ENCODE measurements around the gene AR. TPM values are rescaled to one million over a fixed set of nuclear protein-coding genes. Genes with fewer than 3 reads are reported as not detected.

Gene AR
- total RNA-seq, 2 experiments from 2014 or later = 0.21 to 0.22 TPM

- intact Hi-C loops (cut with micrococcal nuclease) = no loop called here
- no peak overlapping the region for H3K27ac Mint-ChIP-seq
- peak overlapping the region; percentile 41 for H3K4me3 Mint-ChIP-seq
- no peaks in the 10 kb centered on the region for H3K9me3 Mint-ChIP-seq
- H3K4me1 Mint-ChIP-seq (ENCODE audit: low read depth) = peaks cover 5% of the 10 kb centered on the region
- POLR2A ChIA-PET = no interaction called here
- DNase-seq = no peak
- no peaks in the 10 kb centered on the region for H3K36me3 Mint-ChIP-seq
- CTCF ChIA-PET = no interaction called here
- H3K27me3 Mint-ChIP-seq = peaks cover 21% of the 10 kb centered on the region
Observed at GRCh38 chrX:67544281-67545035, 637 bp downstream of the AR start.

- intact Hi-C loops (cut with micrococcal nuclease) = no loop called here
- Mint-ChIP-seq H3K9me3 (no peaks in the 10 kb centered on the region), H3K27ac (no peak overlapping the region), H3K4me1 (ENCODE audit: low read depth) (peaks cover 5% of the 10 kb centered on the region), H3K27me3 (peaks cover 21% of the 10 kb centered on the region), H3K4me3 (peak overlapping the region; percentile 8), H3K36me3 (no peaks in the 10 kb centered on the region)
- ChIA-PET CTCF (no interaction called here), POLR2A (no interaction called here)
- peak; percentile 10 for DNase-seq
Observed at GRCh38 chrX:67545036-67545821, 1.4 kb downstream of the AR start.

GRCh38 chrX:67545893-67546495 lies 2.2 kb downstream of the AR start:
- CTCF ChIA-PET = no interaction called here

GRCh38 chrX:67546496-67547423 lies 2.9 kb downstream of the AR start:
- no peak for DNase-seq
- CTCF ChIA-PET = no interaction called here
- intact Hi-C loops (cut with micrococcal nuclease) = no loop called here
- peak overlapping the region; percentile 46 for H3K4me3 Mint-ChIP-seq
- no peak overlapping the region for H3K27ac Mint-ChIP-seq
- peaks cover 5% of the 10 kb centered on the region for H3K4me1 Mint-ChIP-seq (ENCODE audit: low read depth)
- H3K9me3 Mint-ChIP-seq = no peaks in the 10 kb centered on the region
- H3K27me3 Mint-ChIP-seq = peaks cover 21% of the 10 kb centered on the region
- H3K36me3 Mint-ChIP-seq = no peaks in the 10 kb centered on the region
- POLR2A ChIA-PET = no interaction called here

More at GRCh38 chrX:67545893-67546495, 2.2 kb downstream of the AR start:
- Mint-ChIP-seq H3K9me3 (no peaks in the 10 kb centered on the region), H3K27ac (no peak overlapping the region), H3K4me3 (no peak overlapping the region), H3K4me1 (ENCODE audit: low read depth) (peaks cover 5% of the 10 kb centered on the region), H3K36me3 (no peaks in the 10 kb centered on the region), H3K27me3 (peaks cover 21% of the 10 kb centered on the region)
- POLR2A ChIA-PET = no interaction called here
- intact Hi-C loops (cut with micrococcal nuclease) = no loop called here
- DNase-seq = peak; percentile 8

- H3K9me3 Mint-ChIP-seq = no peaks in the 10 kb centered on the region
- intact Hi-C loops (cut with micrococcal nuclease) = no loop called here
- DNase-seq = no peak
- POLR2A ChIA-PET = no interaction called here
- H3K27ac Mint-ChIP-seq = no peak overlapping the region
- no peaks in the 10 kb centered on the region for H3K27me3 Mint-ChIP-seq
- CTCF ChIA-PET = no interaction called here
- no peak overlapping the region for H3K4me3 Mint-ChIP-seq
- no peaks in the 10 kb centered on the region for H3K36me3 Mint-ChIP-seq
- no peaks in the 10 kb centered on the region for H3K4me1 Mint-ChIP-seq (ENCODE audit: low read depth)
Observed at GRCh38 chrX:67555578-67556203, 11.9 kb downstream of the AR start.

GRCh38 chrX:67558267-67558666 lies 14.4 kb downstream of the AR start:
- Mint-ChIP-seq H3K36me3 (no peaks in the 10 kb centered on the region), H3K9me3 (peaks cover 2% of the 10 kb centered on the region), H3K4me3 (no peak overlapping the region), H3K4me1 (ENCODE audit: low read depth) (no peaks in the 10 kb centered on the region), H3K27me3 (no peaks in the 10 kb centered on the region), H3K27ac (no peak overlapping the region)
- no peak for DNase-seq
- POLR2A ChIA-PET = no interaction called here
- CTCF ChIA-PET = no interaction called here
- intact Hi-C loops (cut with micrococcal nuclease) = no loop called here

GRCh38 chrX:67563469-67564448 lies 19.9 kb downstream of the AR start:
- H3K27ac Mint-ChIP-seq = no peak overlapping the region
- no peaks in the 10 kb centered on the region for H3K36me3 Mint-ChIP-seq
- intact Hi-C loops (cut with micrococcal nuclease) = no loop called here
- no peaks in the 10 kb centered on the region for H3K4me1 Mint-ChIP-seq (ENCODE audit: low read depth)
- H3K9me3 Mint-ChIP-seq = peaks cover 2% of the 10 kb centered on the region
- CTCF ChIA-PET = no interaction called here
- H3K4me3 Mint-ChIP-seq = no peak overlapping the region
- POLR2A ChIA-PET = no interaction called here
- no peak for DNase-seq
- H3K27me3 Mint-ChIP-seq = no peaks in the 10 kb centered on the region

- Mint-ChIP-seq H3K9me3 (peaks cover 2% of the 10 kb centered on the region), H3K36me3 (no peaks in the 10 kb centered on the region), H3K27me3 (no peaks in the 10 kb centered on the region), H3K27ac (no peak overlapping the region), H3K4me3 (no peak overlapping the region), H3K4me1 (ENCODE audit: low read depth) (no peaks in the 10 kb centered on the region)
- ChIA-PET CTCF (no interaction called here), POLR2A (no interaction called here)
- intact Hi-C loops (cut with micrococcal nuclease) = no loop called here
- DNase-seq = no peak
Observed at GRCh38 chrX:67564475-67564874, 20.7 kb downstream of the AR start.

GRCh38 chrX:67568769-67569168 lies 24.9 kb downstream of the AR start:
- Mint-ChIP-seq H3K4me3 (no peak overlapping the region), H3K27ac (no peak overlapping the region), H3K36me3 (no peaks in the 10 kb centered on the region), H3K9me3 (no peaks in the 10 kb centered on the region), H3K27me3 (no peaks in the 10 kb centered on the region), H3K4me1 (ENCODE audit: low read depth) (no peaks in the 10 kb centered on the region)
- ChIA-PET CTCF (no interaction called here), POLR2A (no interaction called here)
- intact Hi-C loops (cut with micrococcal nuclease) = no loop called here
- DNase-seq = no peak

GRCh38 chrX:67570839-67571238 lies 27.0 kb downstream of the AR start:
- H3K27ac Mint-ChIP-seq = no peak overlapping the region
- intact Hi-C loops (cut with micrococcal nuclease) = no loop called here
- H3K4me3 Mint-ChIP-seq = no peak overlapping the region
- H3K4me1 Mint-ChIP-seq (ENCODE audit: low read depth) = no peaks in the 10 kb centered on the region
- H3K9me3 Mint-ChIP-seq = no peaks in the 10 kb centered on the region
- CTCF ChIA-PET = no interaction called here
- no peaks in the 10 kb centered on the region for H3K36me3 Mint-ChIP-seq
- no peak for DNase-seq
- POLR2A ChIA-PET = no interaction called here
- H3K27me3 Mint-ChIP-seq = no peaks in the 10 kb centered on the region

GRCh38 chrX:67574696-67575095 lies 30.9 kb downstream of the AR start:
- intact Hi-C loops (cut with micrococcal nuclease) = no loop called here
- Mint-ChIP-seq H3K27me3 (no peaks in the 10 kb centered on the region), H3K4me1 (ENCODE audit: low read depth) (no peaks in the 10 kb centered on the region), H3K4me3 (no peak overlapping the region), H3K36me3 (no peaks in the 10 kb centered on the region), H3K27ac (no peak overlapping the region), H3K9me3 (no peaks in the 10 kb centered on the region)
- no peak for DNase-seq
- ChIA-PET CTCF (no interaction called here), POLR2A (no interaction called here)
